HCT116 (cell line): ENCODE data around the gene RNF125.

ENCODE experiments used
- EGR1 ChIP-seq: IDR thresholded peaks from 2 replicates; pipeline ENCODE4 v1.6.1; 2012; ENCODE audit warnings: low read depth
- EZH2phosphoT487 ChIP-seq: fragments of 200-600 bp; IDR thresholded peaks from 2 replicates; pipeline ENCODE4 v1.6.1; 2018; ENCODE audit warnings: antibody characterized with exemption, borderline replicate concordance
- POLR2AphosphoS5 ChIP-seq: IDR thresholded peaks from 2 replicates; pipeline ENCODE4 v1.6.1; 2011; ENCODE audit warnings: mild to moderate bottlenecking, low read depth, low read length, moderate library complexity
- RAD21 ChIP-seq: IDR thresholded peaks from 2 replicates; pipeline ENCODE4 v1.6.1; 2012; ENCODE audit warnings: low read depth, mild to moderate bottlenecking
- ZFX ChIP-seq: fragments of 450-650 bp; IDR thresholded peaks from 2 replicates; pipeline ENCODE4 v1.6.1; 2017
- TF ChIP-seq, protein P1 (sequence below), 3 experiments: fragments of 200-600 bp in 1 of 3; sonication (generic) in 1 of 3; IDR thresholded peaks in 2 of 3; conservative IDR thresholded peaks in 1 of 3; 2 replicates each; pipeline ENCODE4 v1.5.1; 2012 to 2017; ENCODE audit warnings: low read depth in 2 of 3, low read length in 2 of 3, antibody characterized with exemption in 1 of 3, borderline replicate concordance in 1 of 3, control low read depth in 1 of 3, mild to moderate bottlenecking in 1 of 3, mixed read lengths in 1 of 3, mixed run types in 1 of 3, moderate library complexity in 1 of 3; ENCODE audit not compliant: insufficient read depth in 1 of 3

DNA sequence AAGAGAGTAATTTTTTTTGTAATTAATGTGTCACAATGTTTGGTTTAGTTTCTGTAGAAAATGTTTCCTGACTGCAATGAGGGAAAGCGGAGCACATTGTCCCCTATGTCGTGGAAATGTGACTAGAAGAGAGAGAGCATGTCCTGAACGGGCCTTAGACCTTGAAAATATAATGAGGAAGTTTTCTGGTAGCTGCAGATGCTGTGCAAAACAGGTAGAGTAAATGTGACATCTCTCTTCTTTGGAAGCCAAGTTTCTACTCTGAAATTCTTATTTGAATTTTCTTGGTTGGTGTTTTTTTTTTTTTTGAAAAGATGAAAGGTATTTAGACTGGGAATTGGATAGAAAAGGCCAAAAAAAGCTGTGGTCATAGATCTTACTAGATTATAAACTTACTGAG, 93.1 kb downstream of the RNF125 start:
- TF ChIP-seq, protein P1, sequence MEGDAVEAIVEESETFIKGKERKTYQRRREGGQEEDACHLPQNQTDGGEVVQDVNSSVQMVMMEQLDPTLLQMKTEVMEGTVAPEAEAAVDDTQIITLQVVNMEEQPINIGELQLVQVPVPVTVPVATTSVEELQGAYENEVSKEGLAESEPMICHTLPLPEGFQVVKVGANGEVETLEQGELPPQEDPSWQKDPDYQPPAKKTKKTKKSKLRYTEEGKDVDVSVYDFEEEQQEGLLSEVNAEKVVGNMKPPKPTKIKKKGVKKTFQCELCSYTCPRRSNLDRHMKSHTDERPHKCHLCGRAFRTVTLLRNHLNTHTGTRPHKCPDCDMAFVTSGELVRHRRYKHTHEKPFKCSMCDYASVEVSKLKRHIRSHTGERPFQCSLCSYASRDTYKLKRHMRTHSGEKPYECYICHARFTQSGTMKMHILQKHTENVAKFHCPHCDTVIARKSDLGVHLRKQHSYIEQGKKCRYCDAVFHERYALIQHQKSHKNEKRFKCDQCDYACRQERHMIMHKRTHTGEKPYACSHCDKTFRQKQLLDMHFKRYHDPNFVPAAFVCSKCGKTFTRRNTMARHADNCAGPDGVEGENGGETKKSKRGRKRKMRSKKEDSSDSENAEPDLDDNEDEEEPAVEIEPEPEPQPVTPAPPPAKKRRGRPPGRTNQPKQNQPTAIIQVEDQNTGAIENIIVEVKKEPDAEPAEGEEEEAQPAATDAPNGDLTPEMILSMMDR (IDR thresholded peaks at IDR 0.05 in 2 of 3, conservative IDR thresholded peaks at IDR 0.05 in 1 of 3; ENCODE audit: borderline replicate concordance in 1 of 3, insufficient read depth in 1 of 3, low read depth in 2 of 3, low read length in 2 of 3): no peak
- TF ChIP-seq RAD21 (no peak), POLR2AphosphoS5 (no peak), EZH2phosphoT487 (no peak), EGR1 (no peak), ZFX (no peak)
